ENCODE data around the gene ASXL3.

The ASXL3 gene

DNA sequence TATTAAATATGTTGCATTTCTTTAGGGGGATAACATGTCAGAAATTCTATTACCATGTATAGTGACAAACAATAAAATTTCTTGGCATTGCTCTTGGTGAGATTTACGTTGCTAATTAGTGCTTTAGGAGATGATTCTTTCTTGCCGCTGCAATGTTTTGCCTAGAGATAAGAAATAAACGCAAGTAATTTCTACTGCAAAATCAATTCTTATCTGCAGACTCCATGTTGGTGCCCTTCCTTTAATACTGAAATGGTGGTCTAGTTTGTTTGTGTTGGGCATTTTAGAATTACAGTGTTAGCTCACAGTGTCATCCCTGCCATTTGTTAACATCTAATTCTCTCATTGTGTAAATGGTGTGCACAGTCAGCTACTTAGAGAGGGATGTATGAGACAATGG is 34.6 kb downstream of the ASXL3 start:
- Histone ChIP-seq H3K9ac (ENCODE audit: low read length in 2 of 2) (no peak overlapping the region), H3K4me3 (ENCODE audit: low read length in 2 of 2) (no peak overlapping the region), H3K27ac (ENCODE audit: low read length) (no peak overlapping the region), H3K36me3 (ENCODE audit: control insufficient read depth in 2 of 2, insufficient read depth in 2 of 2, low read length in 2 of 2) (no peaks in the 10 kb centered on the region), H3K9me3 (ENCODE audit: control insufficient read depth in 2 of 2, low read length in 2 of 2) (no peaks in the 10 kb centered on the region), H3K27me3 (ENCODE audit: control insufficient read depth in 1 of 2, insufficient read depth in 2 of 2, low read length in 2 of 2) (no peaks in the 10 kb centered on the region), H3K4me1 (ENCODE audit: control insufficient read depth, insufficient read depth, low read length) (no peaks in the 10 kb centered on the region)

DNA sequence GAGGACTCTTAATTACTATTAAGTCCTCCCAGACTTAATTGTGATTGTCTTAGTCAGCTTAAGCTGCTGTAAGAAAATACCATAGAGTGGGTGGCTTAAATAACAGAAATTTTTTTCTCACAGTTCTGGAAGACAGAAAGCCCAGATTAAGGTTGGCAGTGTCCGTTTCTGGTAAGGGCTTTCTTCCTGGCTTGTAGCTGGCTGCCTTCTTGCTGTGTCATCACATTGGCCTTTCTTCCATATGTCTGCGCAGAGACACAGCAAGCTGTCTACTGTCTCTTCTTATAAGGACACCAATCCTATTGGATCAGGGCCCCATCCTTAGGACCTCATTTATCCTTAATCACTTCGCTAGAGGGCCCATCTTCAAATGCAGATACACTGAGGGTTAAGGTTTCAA is 38.5 kb downstream of the ASXL3 start:
- Histone ChIP-seq H3K27ac (ENCODE audit: low read length) (no peak overlapping the region), H3K27me3 (ENCODE audit: control insufficient read depth in 1 of 2, insufficient read depth in 2 of 2, low read length in 2 of 2) (no peaks in the 10 kb centered on the region), H3K9ac (ENCODE audit: low read length in 2 of 2) (no peak overlapping the region), H3K9me3 (ENCODE audit: control insufficient read depth in 2 of 2, low read length in 2 of 2) (no peaks in the 10 kb centered on the region), H3K4me3 (ENCODE audit: low read length in 2 of 2) (no peak overlapping the region), H3K4me1 (ENCODE audit: control insufficient read depth, insufficient read depth, low read length) (no peaks in the 10 kb centered on the region), H3K36me3 (ENCODE audit: control insufficient read depth in 2 of 2, insufficient read depth in 2 of 2, low read length in 2 of 2) (no peaks in the 10 kb centered on the region)

DNA sequence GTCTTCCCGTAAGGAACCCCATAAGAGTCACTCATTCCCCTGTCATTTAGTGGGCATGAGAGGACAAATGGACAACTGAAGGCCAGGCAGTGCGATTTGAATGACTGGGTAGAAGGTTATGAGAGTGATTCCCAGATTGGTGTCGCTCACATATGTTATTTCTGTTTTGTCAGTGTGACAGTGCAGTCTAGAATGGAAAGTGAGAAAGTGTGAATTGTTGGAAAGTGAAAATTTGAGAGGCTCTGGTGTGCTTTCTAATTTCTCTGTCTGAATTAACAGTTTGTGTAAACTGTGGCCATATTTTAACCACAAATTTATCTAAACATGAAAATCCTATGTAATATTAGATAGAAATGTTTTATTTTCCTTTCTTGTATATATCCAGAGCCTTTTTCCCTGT is 49.1 kb downstream of the ASXL3 start:
- no peaks in the 10 kb centered on the region for H3K27me3 ChIP-seq (ENCODE audit: control insufficient read depth in 1 of 2, insufficient read depth in 2 of 2, low read length in 2 of 2)
- H3K4me3 ChIP-seq (ENCODE audit: low read length in 2 of 2), result no peak overlapping the region
- no peaks in the 10 kb centered on the region for H3K36me3 ChIP-seq (ENCODE audit: control insufficient read depth in 2 of 2, insufficient read depth in 2 of 2, low read length in 2 of 2)
- no peak overlapping the region for H3K9ac ChIP-seq (ENCODE audit: low read length in 2 of 2)
- H3K27ac ChIP-seq (ENCODE audit: low read length), result no peak overlapping the region
- H3K9me3 ChIP-seq (ENCODE audit: control insufficient read depth in 2 of 2, low read length in 2 of 2), result no peaks in the 10 kb centered on the region
- H3K4me1 ChIP-seq (ENCODE audit: control insufficient read depth, insufficient read depth, low read length), result no peaks in the 10 kb centered on the region

DNA sequence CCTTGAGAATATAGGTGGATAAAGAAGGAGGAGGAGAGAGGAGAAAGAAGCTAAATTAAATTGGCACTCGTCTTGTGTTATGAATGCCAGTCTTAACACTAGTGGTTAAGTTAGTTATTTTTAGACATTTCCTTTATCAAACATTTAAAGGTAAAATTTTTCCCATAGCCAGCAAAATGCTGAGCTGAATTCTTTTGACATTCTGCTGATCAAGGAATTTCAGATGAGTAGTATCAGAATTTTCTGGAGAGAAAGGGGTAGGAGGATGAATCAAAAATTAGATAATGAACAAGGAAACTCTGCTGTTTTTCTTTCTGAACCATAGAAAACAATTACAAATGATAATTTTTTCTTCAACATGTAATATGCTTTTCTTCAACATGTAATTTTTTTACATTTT is 52.5 kb downstream of the ASXL3 start:
- H3K36me3 ChIP-seq (ENCODE audit: control insufficient read depth in 2 of 2, insufficient read depth in 2 of 2, low read length in 2 of 2), result no peaks in the 10 kb centered on the region
- H3K27ac ChIP-seq (ENCODE audit: low read length), result no peak overlapping the region
- H3K9me3 ChIP-seq (ENCODE audit: control insufficient read depth in 2 of 2, low read length in 2 of 2), result no peaks in the 10 kb centered on the region
- H3K4me3 ChIP-seq (ENCODE audit: low read length in 2 of 2), result no peak overlapping the region
- H3K9ac ChIP-seq (ENCODE audit: low read length in 2 of 2), result no peak overlapping the region
- H3K27me3 ChIP-seq (ENCODE audit: control insufficient read depth in 1 of 2, insufficient read depth in 2 of 2, low read length in 2 of 2), result no peaks in the 10 kb centered on the region
- no peaks in the 10 kb centered on the region for H3K4me1 ChIP-seq (ENCODE audit: control insufficient read depth, insufficient read depth, low read length)

DNA sequence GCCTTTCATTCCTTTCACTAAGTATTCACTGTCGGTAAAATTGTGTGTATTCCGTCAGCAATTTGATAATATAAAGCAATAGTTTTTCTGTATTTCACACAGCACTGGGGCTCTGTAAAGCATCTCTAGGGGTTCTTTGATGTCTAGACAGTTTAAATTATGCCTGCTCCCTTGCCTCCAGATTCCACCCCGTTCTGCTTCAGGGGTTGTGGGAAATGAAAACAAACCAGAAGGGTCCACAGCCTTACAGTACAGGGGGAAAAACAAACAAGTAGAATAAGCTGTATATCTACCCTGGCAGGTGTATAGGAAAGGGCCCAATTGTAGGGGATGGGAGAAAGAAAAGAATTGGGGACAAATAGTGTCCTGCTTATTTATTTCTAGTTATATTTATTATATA is 63.1 kb downstream of the ASXL3 start:
- no peaks in the 10 kb centered on the region for H3K9me3 ChIP-seq (ENCODE audit: control insufficient read depth in 2 of 2, low read length in 2 of 2)
- no peak overlapping the region for H3K4me3 ChIP-seq (ENCODE audit: low read length in 2 of 2)
- no peaks in the 10 kb centered on the region for H3K27me3 ChIP-seq (ENCODE audit: control insufficient read depth in 1 of 2, insufficient read depth in 2 of 2, low read length in 2 of 2)
- H3K4me1 ChIP-seq (ENCODE audit: control insufficient read depth, insufficient read depth, low read length), result no peaks in the 10 kb centered on the region
- H3K36me3 ChIP-seq (ENCODE audit: control insufficient read depth in 2 of 2, insufficient read depth in 2 of 2, low read length in 2 of 2), result no peaks in the 10 kb centered on the region
- no peak overlapping the region for H3K27ac ChIP-seq (ENCODE audit: low read length)
- no peak overlapping the region for H3K9ac ChIP-seq (ENCODE audit: low read length in 2 of 2)

DNA sequence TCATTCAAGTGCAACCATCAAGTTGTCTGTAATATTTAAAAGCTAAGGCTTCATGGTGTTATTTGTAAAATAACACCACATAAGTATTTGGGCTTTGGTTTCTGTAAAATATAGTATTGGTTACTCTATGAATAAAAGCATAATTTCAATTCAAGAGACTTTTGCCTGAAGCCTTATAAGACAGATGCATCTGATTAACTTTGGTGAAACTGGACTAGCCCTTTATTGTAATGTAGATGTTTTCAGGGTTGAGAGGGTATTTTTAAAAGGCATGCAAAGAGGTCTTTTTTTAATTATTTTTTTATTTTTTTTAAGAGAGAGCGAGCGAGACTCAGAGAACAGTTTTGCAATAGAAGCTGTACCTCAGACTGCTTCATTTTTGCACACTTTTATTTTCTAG is 66.5 kb downstream of the ASXL3 start:
- H3K36me3 ChIP-seq (ENCODE audit: control insufficient read depth in 2 of 2, insufficient read depth in 2 of 2, low read length in 2 of 2), result no peaks in the 10 kb centered on the region

DNA sequence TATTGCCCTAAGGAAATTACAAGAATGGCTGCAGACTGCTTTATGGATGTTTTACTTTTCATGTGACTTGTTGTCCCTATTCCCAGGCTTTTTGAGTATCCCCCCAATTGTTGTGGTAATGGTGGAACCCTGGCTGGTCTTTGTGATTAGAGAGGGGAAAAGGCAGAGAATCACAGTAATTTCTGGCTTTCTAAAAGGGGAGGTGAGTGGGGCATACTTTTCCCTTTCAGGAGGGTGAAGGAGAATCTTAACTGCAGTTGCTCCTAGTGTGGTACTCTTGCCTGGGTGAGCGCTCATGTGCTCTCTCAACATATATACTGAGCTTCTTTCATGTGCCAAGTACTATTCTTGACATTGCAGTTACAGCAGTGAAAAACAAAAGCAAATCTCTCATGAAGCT is 69.3 kb downstream of the ASXL3 start:
- Histone ChIP-seq H3K9me3 (ENCODE audit: control insufficient read depth in 2 of 2, low read length in 2 of 2) (no peaks in the 10 kb centered on the region), H3K27me3 (ENCODE audit: control insufficient read depth in 1 of 2, insufficient read depth in 2 of 2, low read length in 2 of 2) (no peaks in the 10 kb centered on the region), H3K36me3 (ENCODE audit: control insufficient read depth in 2 of 2, insufficient read depth in 2 of 2, low read length in 2 of 2) (no peaks in the 10 kb centered on the region), H3K4me3 (ENCODE audit: low read length in 2 of 2) (no peak overlapping the region), H3K27ac (ENCODE audit: low read length) (no peak overlapping the region), H3K9ac (ENCODE audit: low read length in 2 of 2) (no peak overlapping the region), H3K4me1 (ENCODE audit: control insufficient read depth, insufficient read depth, low read length) (no peaks in the 10 kb centered on the region)

More for the DNA sequence above, 66.5 kb downstream of the ASXL3 start:
- H3K4me3 ChIP-seq (ENCODE audit: low read length in 2 of 2), result no peak overlapping the region
- H3K4me1 ChIP-seq (ENCODE audit: control insufficient read depth, insufficient read depth, low read length), result no peaks in the 10 kb centered on the region
- H3K9ac ChIP-seq (ENCODE audit: low read length in 2 of 2), result no peak overlapping the region
- H3K27me3 ChIP-seq (ENCODE audit: control insufficient read depth in 1 of 2, insufficient read depth in 2 of 2, low read length in 2 of 2), result no peaks in the 10 kb centered on the region
- no peaks in the 10 kb centered on the region for H3K9me3 ChIP-seq (ENCODE audit: control insufficient read depth in 2 of 2, low read length in 2 of 2)
- H3K27ac ChIP-seq (ENCODE audit: low read length), result no peak overlapping the region

DNA sequence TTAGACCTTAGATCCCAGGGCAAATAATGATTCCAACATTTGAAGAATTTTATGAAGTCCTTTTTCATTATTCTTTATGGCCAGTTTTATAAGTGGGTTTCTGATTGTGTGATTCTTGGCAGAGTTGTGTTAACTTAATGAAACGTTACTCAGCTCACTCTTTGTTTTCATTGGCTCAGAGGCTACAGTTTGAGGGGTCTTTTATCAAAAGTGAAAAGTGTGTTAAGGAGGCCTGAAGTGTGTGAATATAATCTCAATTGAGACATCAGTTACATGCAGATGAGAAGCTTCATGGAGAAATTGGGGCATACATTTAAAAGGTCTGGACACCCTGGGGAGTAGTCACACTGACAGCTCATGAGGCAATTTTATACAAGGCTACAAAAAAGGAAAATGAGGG is 74.6 kb downstream of the ASXL3 start:
- Histone ChIP-seq H3K27me3 (ENCODE audit: control insufficient read depth in 1 of 2, insufficient read depth in 2 of 2, low read length in 2 of 2) (no peaks in the 10 kb centered on the region), H3K4me3 (ENCODE audit: low read length in 2 of 2) (no peak overlapping the region), H3K9ac (ENCODE audit: low read length in 2 of 2) (no peak overlapping the region), H3K27ac (ENCODE audit: low read length) (no peak overlapping the region), H3K4me1 (ENCODE audit: control insufficient read depth, insufficient read depth, low read length) (no peaks in the 10 kb centered on the region), H3K36me3 (ENCODE audit: control insufficient read depth in 2 of 2, insufficient read depth in 2 of 2, low read length in 2 of 2) (no peaks in the 10 kb centered on the region), H3K9me3 (ENCODE audit: control insufficient read depth in 2 of 2, low read length in 2 of 2) (no peaks in the 10 kb centered on the region)

DNA sequence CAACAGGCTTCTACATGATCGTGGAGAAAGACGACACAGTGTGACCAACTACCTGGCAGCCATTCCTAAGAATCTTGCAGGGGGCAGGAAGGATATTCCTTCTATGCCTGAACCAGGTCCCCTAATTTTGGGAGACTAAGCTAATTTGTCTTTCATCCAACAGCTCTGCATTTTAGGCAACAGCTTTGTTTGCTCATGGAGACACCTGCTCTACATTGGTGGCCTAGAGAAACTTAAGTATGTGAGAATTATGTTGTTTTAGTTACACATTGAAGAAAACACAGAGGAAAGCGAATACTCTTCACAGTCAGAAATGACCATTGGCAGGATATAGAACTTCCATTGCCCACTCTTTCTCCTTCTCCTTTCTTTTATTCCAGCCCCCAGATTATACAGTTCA is 75.2 kb downstream of the ASXL3 start:
- Histone ChIP-seq H3K9ac (ENCODE audit: low read length in 2 of 2) (no peak overlapping the region), H3K27me3 (ENCODE audit: control insufficient read depth in 1 of 2, insufficient read depth in 2 of 2, low read length in 2 of 2) (no peaks in the 10 kb centered on the region), H3K9me3 (ENCODE audit: control insufficient read depth in 2 of 2, low read length in 2 of 2) (no peaks in the 10 kb centered on the region), H3K4me3 (ENCODE audit: low read length in 2 of 2) (no peak overlapping the region), H3K4me1 (ENCODE audit: control insufficient read depth, insufficient read depth, low read length) (no peaks in the 10 kb centered on the region), H3K36me3 (ENCODE audit: control insufficient read depth in 2 of 2, insufficient read depth in 2 of 2, low read length in 2 of 2) (no peaks in the 10 kb centered on the region), H3K27ac (ENCODE audit: low read length) (no peak overlapping the region)

DNA sequence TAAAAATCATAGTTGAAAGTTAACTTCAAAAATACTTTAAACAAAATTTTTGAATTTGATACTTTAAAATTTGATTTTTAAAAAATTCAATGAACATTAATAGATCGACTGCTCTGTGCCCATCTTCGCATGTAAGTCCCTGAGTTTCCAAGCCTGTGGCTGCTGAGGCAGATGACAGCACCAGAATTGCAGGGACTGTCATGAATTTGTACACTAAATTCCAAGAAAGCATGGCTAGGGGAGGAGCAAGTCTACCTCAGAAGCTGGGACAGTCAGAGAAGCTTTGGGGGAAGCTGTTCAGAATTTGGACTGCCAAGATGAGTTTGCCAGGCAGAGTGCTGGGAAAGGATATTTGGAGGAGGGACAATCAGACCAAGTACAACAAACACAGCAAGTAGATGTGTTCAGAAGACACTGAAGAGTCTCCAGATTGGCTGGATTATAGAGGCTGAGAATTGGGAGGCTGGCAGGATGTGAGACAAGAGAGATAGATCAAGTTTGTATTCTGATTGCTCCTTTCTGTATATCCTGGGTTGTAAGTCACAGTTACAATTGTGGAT is 79.0 kb downstream of the ASXL3 start:
- no peaks in the 10 kb centered on the region for H3K9me3 ChIP-seq (ENCODE audit: control insufficient read depth in 2 of 2, low read length in 2 of 2)
- H3K27ac ChIP-seq (ENCODE audit: low read length), result no peak overlapping the region
- H3K27me3 ChIP-seq (ENCODE audit: control insufficient read depth in 1 of 2, insufficient read depth in 2 of 2, low read length in 2 of 2), result no peaks in the 10 kb centered on the region
- H3K4me1 ChIP-seq (ENCODE audit: control insufficient read depth, insufficient read depth, low read length), result no peaks in the 10 kb centered on the region
- H3K9ac ChIP-seq (ENCODE audit: low read length in 2 of 2), result no peak overlapping the region
- H3K36me3 ChIP-seq (ENCODE audit: control insufficient read depth in 2 of 2, insufficient read depth in 2 of 2, low read length in 2 of 2), result no peaks in the 10 kb centered on the region
- no peak overlapping the region for H3K4me3 ChIP-seq (ENCODE audit: low read length in 2 of 2)

DNA sequence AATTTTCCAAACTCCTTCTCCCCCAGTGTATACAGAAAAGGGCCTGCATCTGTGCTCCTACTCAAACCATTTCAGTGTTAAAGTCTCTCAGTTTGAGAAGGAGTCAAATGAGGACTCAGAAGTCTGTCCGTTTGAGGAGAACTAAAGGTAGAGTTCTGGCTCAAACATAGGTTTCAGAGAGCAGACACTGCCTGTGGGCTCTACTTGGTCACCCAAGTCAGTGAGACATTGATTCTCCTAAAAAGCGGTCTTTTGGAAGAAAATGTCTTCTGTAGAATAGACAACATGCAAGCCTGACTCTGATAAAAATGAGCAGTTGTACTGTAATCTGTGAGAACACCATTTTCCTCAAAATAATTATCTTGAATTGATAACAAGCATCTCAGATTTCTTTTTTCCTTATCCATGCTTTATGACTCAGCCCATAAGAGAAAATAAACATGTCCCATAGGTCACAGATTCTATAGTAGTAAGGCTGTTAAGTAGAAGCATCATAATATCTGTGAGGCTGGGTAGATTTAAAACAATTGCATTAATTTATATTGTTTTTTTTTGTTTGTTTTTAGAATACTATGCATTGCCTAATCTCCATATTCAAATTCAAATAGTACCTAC is 82.8 kb downstream of the ASXL3 start:
- no peak overlapping the region for H3K4me3 ChIP-seq (ENCODE audit: low read length in 2 of 2)
- no peaks in the 10 kb centered on the region for H3K4me1 ChIP-seq (ENCODE audit: control insufficient read depth, insufficient read depth, low read length)
- no peak overlapping the region for H3K9ac ChIP-seq (ENCODE audit: low read length in 2 of 2)
- no peak overlapping the region for H3K27ac ChIP-seq (ENCODE audit: low read length)
- no peaks in the 10 kb centered on the region for H3K36me3 ChIP-seq (ENCODE audit: control insufficient read depth in 2 of 2, insufficient read depth in 2 of 2, low read length in 2 of 2)
- no peaks in the 10 kb centered on the region for H3K9me3 ChIP-seq (ENCODE audit: control insufficient read depth in 2 of 2, low read length in 2 of 2)
- no peaks in the 10 kb centered on the region for H3K27me3 ChIP-seq (ENCODE audit: control insufficient read depth in 1 of 2, insufficient read depth in 2 of 2, low read length in 2 of 2)
